HG03108 (cell line): Measurements from ENCODE around the gene PTRH2.
"Not testable (repeated sequence)": the region's sequence is repeated elsewhere in the genome, so short reads cannot be mapped to it uniquely, and the experiment has no call there.

Experiments used
- ATAC-seq: cut with Tn5 transposase; IDR thresholded peaks from one replicate; pipeline ENCODE4 v1.9.1; 2021; ENCODE audit warnings: moderate library complexity; ENCODE audit not compliant: unreplicated experiment

Gene PTRH2

GRCh38 chr17:59671386-59671785 lies 35.8 kb downstream of the PTRH2 start:
- ATAC-seq = no peak

GRCh38 chr17:59669944-59670343 lies 37.3 kb downstream of the PTRH2 start:
- ATAC-seq = no peak

- no peak for ATAC-seq
Measured at GRCh38 chr17:59669411-59669810, 37.8 kb downstream of the PTRH2 start.

GRCh38 chr17:59668816-59669215 lies 38.4 kb downstream of the PTRH2 start:
- no peak for ATAC-seq

- ATAC-seq = no peak
Measured at GRCh38 chr17:59666235-59666634, 41.0 kb downstream of the PTRH2 start.

GRCh38 chr17:59656624-59657023 lies 50.6 kb downstream of the PTRH2 start:
- not testable (repeated sequence) for ATAC-seq

GRCh38 chr17:59652119-59652518 lies 55.1 kb downstream of the PTRH2 start:
- ATAC-seq = no peak

GRCh38 chr17:59651346-59651745 lies 55.9 kb downstream of the PTRH2 start:
- ATAC-seq = no peak

GRCh38 chr17:59650642-59651041 lies 56.6 kb downstream of the PTRH2 start:
- ATAC-seq = no peak

GRCh38 chr17:59649886-59650285 lies 57.3 kb downstream of the PTRH2 start:
- ATAC-seq = no peak
